ENCODE data around the gene CBX6.

CBX6 gene

GRCh38 chr22:38872172-38872830 is at the start of gene CBX6:
Gene CBX6 (minus strand): TSS chr22:38872216. CDS start chr22:38872190, 26 bp downstream.
- TF ChIP-seq CTCF (IDR thresholded peaks at IDR 0.05; ENCODE audit: low read depth, low read length, missing control alignments) = no peak
- in situ Hi-C loops (cut with HindIII; ENCODE audit: low pct_ligation_motif_present, low sequenced_read_pairs) = no loop called here
- H3K27ac ChIP-seq = peak within 1 kb of the TSS; percentile 24
- peak; percentile 88 for DNase-seq
- H3K36me3 ChIP-seq (replicated peaks) = peaks cover 5% of the 10 kb centered on the region
- H3K27me3 ChIP-seq (replicated peaks) = no peaks in the 10 kb centered on the region
- H3K4me3 ChIP-seq (ENCODE audit: low read depth, low read length) = peak within 1 kb of the TSS; percentile 65

DNA sequence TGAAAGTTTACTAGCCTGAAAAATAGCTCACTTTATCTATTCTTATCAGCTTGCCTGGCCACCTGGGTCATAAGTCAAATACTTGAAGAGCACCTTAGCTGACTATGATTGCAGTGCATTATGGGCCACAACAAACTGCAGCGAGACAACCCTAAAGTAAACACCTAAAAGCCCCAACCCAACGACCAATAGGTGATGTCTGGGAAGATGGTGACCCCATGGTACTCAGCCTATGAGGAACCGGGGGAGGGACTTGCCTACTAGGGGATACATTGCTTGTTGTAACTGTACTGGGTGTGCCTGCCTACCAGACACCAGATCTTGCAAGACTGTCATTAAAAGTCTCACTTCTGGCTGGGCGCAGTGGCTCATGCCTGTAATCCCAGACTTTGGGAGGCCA is 49.8 kb upstream of the CBX6 start:
- Histone ChIP-seq H3K36me3 (replicated peaks) (no peaks in the 10 kb centered on the region), H3K4me3 (ENCODE audit: low read depth, low read length) (no peak overlapping the region), H3K27ac (no peak overlapping the region), H3K27me3 (replicated peaks) (no peaks in the 10 kb centered on the region)
- DNase-seq = no peak
- in situ Hi-C loops (cut with HindIII; ENCODE audit: low pct_ligation_motif_present, low sequenced_read_pairs) = no loop called here
- no peak for TF ChIP-seq CTCF (IDR thresholded peaks at IDR 0.05; ENCODE audit: low read depth, low read length, missing control alignments)

- no peak for TF ChIP-seq CTCF (IDR thresholded peaks at IDR 0.05; ENCODE audit: low read depth, low read length, missing control alignments)
These were observed 49.1 kb upstream of the CBX6 start for GRCh38 chr22:38921120-38921519.

GRCh38 chr22:38919631-38920190 is 47.7 kb upstream of the CBX6 start:
- Histone ChIP-seq H3K27ac (no peak overlapping the region), H3K4me3 (ENCODE audit: low read depth, low read length) (no peak overlapping the region), H3K27me3 (replicated peaks) (no peaks in the 10 kb centered on the region), H3K36me3 (replicated peaks) (no peaks in the 10 kb centered on the region)
- in situ Hi-C loops (cut with HindIII; ENCODE audit: low pct_ligation_motif_present, low sequenced_read_pairs) = no loop called here
- no peak for TF ChIP-seq CTCF (IDR thresholded peaks at IDR 0.05; ENCODE audit: low read depth, low read length, missing control alignments)
- DNase-seq = no peak

More at GRCh38 chr22:38921120-38921519, 49.1 kb upstream of the CBX6 start:
- in situ Hi-C loops (cut with HindIII; ENCODE audit: low pct_ligation_motif_present, low sequenced_read_pairs) = no loop called here
- no peak overlapping the region for H3K27ac ChIP-seq
- H3K36me3 ChIP-seq (replicated peaks) = no peaks in the 10 kb centered on the region
- no peak overlapping the region for H3K4me3 ChIP-seq (ENCODE audit: low read depth, low read length)
- no peaks in the 10 kb centered on the region for H3K27me3 ChIP-seq (replicated peaks)
- DNase-seq = no peak

- no peak for DNase-seq
- Histone ChIP-seq H3K27ac (no peak overlapping the region), H3K27me3 (replicated peaks) (no peaks in the 10 kb centered on the region), H3K36me3 (replicated peaks) (no peaks in the 10 kb centered on the region), H3K4me3 (ENCODE audit: low read depth, low read length) (no peak overlapping the region)
- in situ Hi-C loops (cut with HindIII; ENCODE audit: low pct_ligation_motif_present, low sequenced_read_pairs) = no loop called here
- TF ChIP-seq CTCF (IDR thresholded peaks at IDR 0.05; ENCODE audit: low read depth, low read length, missing control alignments) = no peak
These were observed 39.4 kb upstream of the CBX6 start for GRCh38 chr22:38911434-38911833.

All from brain microvascular endothelial cell (primary cell).